Ovary (tissue), 9 donors: ENCODE data around the gene ZNF398. TPM values are rescaled to one million over a fixed set of nuclear protein-coding genes. Genes with fewer than 3 reads are reported as not detected.

Source experiments
- DNase-seq, 5 donors: peaks; one replicate each; pipeline ENCODE4 v3.0.0-alpha.2; 2019 to 2020
- H3K27ac ChIP-seq, 2 donors: fragments of 200-600 bp; one replicate each; pipeline versions ENCODE4 v1.5.1 to v1.8.0; 2019 to 2022
- H3K27me3 ChIP-seq: fragments of 200-600 bp; one replicate; pipeline ENCODE4 v1.8.0; 2022
- H3K36me3 ChIP-seq: fragments of 200-600 bp; sonication (generic); one replicate; pipeline ENCODE4 v1.5.1; 2019
- H3K4me1 ChIP-seq: one replicate; pipeline ENCODE4 v1.8.1; 2013; ENCODE audit warnings: mild to moderate bottlenecking, moderate library complexity; ENCODE audit not compliant: insufficient read depth
- H3K4me3 ChIP-seq: fragments of 200-600 bp; sonication (generic); one replicate; pipeline ENCODE4 v1.5.1; 2017
- H3K9me3 ChIP-seq, 2 donors: fragments of 200-600 bp in 1 of 2; sonication (generic) in 1 of 2; one replicate each; pipeline versions ENCODE4 v1.5.1 to v1.8.1; 2013 to 2019; ENCODE audit warnings: mild to moderate bottlenecking in 1 of 2, moderate library complexity in 1 of 2
- EP300 ChIP-seq: sonication (generic); formaldehyde crosslinking; IDR thresholded peaks from one replicate; pipeline ENCODE4 v1.6.1; 2017; ENCODE audit warnings: antibody characterized with exemption
- POLR2A ChIP-seq: fragments of 450-650 bp; IDR thresholded peaks from one replicate; pipeline ENCODE4 v1.6.1; 2017; ENCODE audit warnings: antibody characterized with exemption, mild to moderate bottlenecking, moderate library complexity
- WGBS, 3 donors: extraction: QIAGEN DNeasy Blood & Tissue Kit in 1 of 3; methylation state at CpG; one replicate each; pipeline versions ENCODE4 v1.1.5 to v1.1.7; 2013 to 2017; 5-methylcytosine and 5-hydroxymethylcytosine counted together
- intact Hi-C, 4 donors: fragments of 100-400 bp; cut with DNase I; formaldehyde crosslinking; loops; one replicate each; pipeline versions ENCODE4 v1.11.0 to v1.15.1; 2022 to 2023
- polyA plus RNA-seq, 2 donors: library from polyadenylated mRNA; stranded (reverse); fragments of 200-250 nt in 1 of 2; fragments of 350-450 nt in 1 of 2; fragmentation: Illumina TruSeq in 1 of 2; extraction: RNeasy Lipid Tissue Mini Kit (QIAGEN cat#74804) in 1 of 2; gene quantifications; one replicate each; pipeline ENCODE4 v1.2.3, GENCODE V29; 2013 to 2014
- total RNA-seq, 7 donors: library from RNA; depleted of rRNA in 2 of 7; stranded (reverse); fragments of >200 nt in 2 of 7; fragmentation: NEBNext Ultra II Directional in 3 of 7; extraction: Animal tissue kit (Norgen Biotek cat#: 25700) in 3 of 7; gene quantifications; one replicate each; pipeline versions ENCODE4 v1.1.0 to v1.2.4, GENCODE V29; 2016 to 2023
- TF ChIP-seq, protein P1 (sequence below), 3 donors: fragments of 450-650 bp in 2 of 3; fragments of 200-600 bp in 1 of 3; IDR thresholded peaks; one replicate each; pipeline versions ENCODE4 v1.5.1 to v1.8.0; 2016 to 2022; ENCODE audit warnings: antibody characterized with exemption in 3 of 3, mild to moderate bottlenecking in 1 of 3
- donor health status: DM: no; HTN: no; CAD: no; lungs with moderate emphysema.
- donor health status: DM: no; HTN: no; CAD: no.
- donor health status: Bipolar disorder and iron deficiency.
- donor health status: DM: yes; HTN: yes; CAD: no.
- donor health status: DM: no; HTN: no; CAD: no.
- donor health status: DM: yes; HTN: yes; CAD: no.

Gene ZNF398
- total and polyA plus RNA-seq, 9 donors: 5.0 to 20.6 (median 17.3) TPM

GRCh38 chr7:149216402-149216801, 69.1 kb downstream of the ZNF398 start:
- Histone ChIP-seq H3K27me3 (no peaks in the 10 kb centered on the region), H3K9me3 (no peaks in the 10 kb centered on the region), H3K4me3 (no peak overlapping the region), H3K27ac (no peak overlapping the region), H3K36me3 (no peaks in the 10 kb centered on the region), H3K4me1 (no peaks in the 10 kb centered on the region)
- 27 to 41% (median 29%) methylated on average over 2 of the region's 2 CpGs for WGBS, 3 donors
- no peak for TF ChIP-seq EP300
- no peak for TF ChIP-seq POLR2A
- TF ChIP-seq, protein P1, sequence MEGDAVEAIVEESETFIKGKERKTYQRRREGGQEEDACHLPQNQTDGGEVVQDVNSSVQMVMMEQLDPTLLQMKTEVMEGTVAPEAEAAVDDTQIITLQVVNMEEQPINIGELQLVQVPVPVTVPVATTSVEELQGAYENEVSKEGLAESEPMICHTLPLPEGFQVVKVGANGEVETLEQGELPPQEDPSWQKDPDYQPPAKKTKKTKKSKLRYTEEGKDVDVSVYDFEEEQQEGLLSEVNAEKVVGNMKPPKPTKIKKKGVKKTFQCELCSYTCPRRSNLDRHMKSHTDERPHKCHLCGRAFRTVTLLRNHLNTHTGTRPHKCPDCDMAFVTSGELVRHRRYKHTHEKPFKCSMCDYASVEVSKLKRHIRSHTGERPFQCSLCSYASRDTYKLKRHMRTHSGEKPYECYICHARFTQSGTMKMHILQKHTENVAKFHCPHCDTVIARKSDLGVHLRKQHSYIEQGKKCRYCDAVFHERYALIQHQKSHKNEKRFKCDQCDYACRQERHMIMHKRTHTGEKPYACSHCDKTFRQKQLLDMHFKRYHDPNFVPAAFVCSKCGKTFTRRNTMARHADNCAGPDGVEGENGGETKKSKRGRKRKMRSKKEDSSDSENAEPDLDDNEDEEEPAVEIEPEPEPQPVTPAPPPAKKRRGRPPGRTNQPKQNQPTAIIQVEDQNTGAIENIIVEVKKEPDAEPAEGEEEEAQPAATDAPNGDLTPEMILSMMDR (IDR thresholded peaks at IDR 0.05): no peak
- intact Hi-C loops: no loop called here
- DNase-seq: no peak

GRCh38 chr7:149217570-149217969, 70.3 kb downstream of the ZNF398 start:
- H3K36me3 ChIP-seq: no peaks in the 10 kb centered on the region
- TF ChIP-seq, protein P1 (IDR thresholded peaks at IDR 0.05): no peak
- no peaks in the 10 kb centered on the region for H3K27me3 ChIP-seq
- 88 to 92% (median 90%) methylated on average over 6 of the region's 6 CpGs for WGBS, 3 donors
- intact Hi-C loops: no loop called here
- H3K4me3 ChIP-seq: no peak overlapping the region
- DNase-seq: no peak
- no peak overlapping the region for H3K27ac ChIP-seq
- no peaks in the 10 kb centered on the region for H3K9me3 ChIP-seq
- H3K4me1 ChIP-seq: no peaks in the 10 kb centered on the region

- 85 to 88% (median 85%) methylated on average over 10 of the region's 10 CpGs for WGBS, 3 donors
- intact Hi-C loops: no loop called here
- no peaks in the 10 kb centered on the region for H3K4me1 ChIP-seq
- no peaks in the 10 kb centered on the region for H3K36me3 ChIP-seq
- TF ChIP-seq EP300 (no peak), POLR2A (no peak)
- TF ChIP-seq, protein P1 (IDR thresholded peaks at IDR 0.05): no peak
- no peak overlapping the region for H3K27ac ChIP-seq
- no peaks in the 10 kb centered on the region for H3K27me3 ChIP-seq
- no peaks in the 10 kb centered on the region for H3K9me3 ChIP-seq
- no peak overlapping the region for H3K4me3 ChIP-seq
- no peak for DNase-seq
Observed at GRCh38 chr7:149218469-149219420, 71.5 kb downstream of the ZNF398 start.

DNA sequence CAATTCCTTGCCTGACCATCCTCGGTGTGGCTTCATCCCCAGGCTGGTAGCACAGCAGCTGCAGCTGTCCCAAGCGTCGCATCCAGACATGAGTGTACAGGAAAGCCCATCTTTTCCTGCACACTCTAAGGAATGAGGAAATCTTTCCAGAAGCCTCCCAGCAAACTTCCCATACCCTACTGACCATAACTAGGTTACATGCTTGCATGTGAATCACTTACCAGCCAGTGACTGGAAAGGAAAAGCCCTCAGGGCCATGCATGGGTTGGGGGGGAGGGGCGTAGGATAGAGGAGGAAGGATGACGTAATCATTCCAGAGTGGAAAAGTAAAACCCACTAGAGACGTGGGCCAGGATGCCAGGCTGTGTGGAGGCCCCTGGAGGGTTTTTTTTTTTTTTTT, 73.3 kb downstream of the ZNF398 start:
- DNase-seq: no peak
- Histone ChIP-seq H3K4me3 (no peak overlapping the region), H3K27ac (no peak overlapping the region), H3K4me1 (no peaks in the 10 kb centered on the region), H3K9me3 (no peaks in the 10 kb centered on the region), H3K27me3 (no peaks in the 10 kb centered on the region), H3K36me3 (no peaks in the 10 kb centered on the region)
- intact Hi-C loops: no loop called here
- WGBS, 3 donors: 69 to 76% (median 75%) methylated on average over 6 of the region's 6 CpGs
- TF ChIP-seq EP300: no peak

DNA sequence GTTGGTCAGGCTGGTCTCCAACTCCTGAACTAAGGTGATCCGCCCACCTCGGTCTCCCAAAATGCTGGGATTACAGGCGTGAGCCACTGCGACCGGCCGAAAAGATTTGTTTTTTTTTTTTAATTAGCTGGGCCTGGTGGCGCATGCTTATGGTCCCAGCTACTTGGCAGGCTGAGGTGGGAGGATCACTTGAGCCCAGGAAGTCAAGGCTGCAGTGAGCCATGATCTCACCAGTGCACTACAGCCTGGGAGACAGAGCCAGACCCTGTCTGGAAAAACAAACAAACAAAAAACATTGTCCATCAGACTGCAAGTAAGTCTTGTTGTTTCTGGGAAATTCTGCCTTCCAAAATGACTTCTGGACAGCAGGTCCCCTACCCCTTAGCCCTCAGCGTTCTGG, 75.9 kb downstream of the ZNF398 start:
- no peaks in the 10 kb centered on the region for H3K36me3 ChIP-seq

More for the DNA sequence above, 75.9 kb downstream of the ZNF398 start:
- H3K4me1 ChIP-seq: no peaks in the 10 kb centered on the region
- H3K27ac ChIP-seq: no peak overlapping the region
- no peak for DNase-seq
- H3K9me3 ChIP-seq: no peaks in the 10 kb centered on the region
- 88 to 90% (median 89%) methylated on average over 8 of the region's 8 CpGs for WGBS, 3 donors
- no peaks in the 10 kb centered on the region for H3K27me3 ChIP-seq
- intact Hi-C loops: no loop called here
- TF ChIP-seq, protein P1 (IDR thresholded peaks at IDR 0.05): no peak
- TF ChIP-seq POLR2A (no peak), EP300 (no peak)
- H3K4me3 ChIP-seq: no peak overlapping the region
